WERI-Rb-1 (cell line): Measurements from ENCODE around the gene NAA38.
"Not testable (repeated sequence)": the region's sequence is repeated elsewhere in the genome, so short reads cannot be mapped to it uniquely, and the experiment has no call there.

Source experiments
- DNase-seq: peaks from one replicate; pipeline ENCODE4 v3.0.0-alpha.2; 2020
- H3K27ac ChIP-seq: fragments of 250-450 bp; sonication (Bioruptor Pico); 2 replicates; pipeline ENCODE4 v1.5.1; 2020; ENCODE audit warnings: mild to moderate bottlenecking, moderate library complexity
- H3K27me3 ChIP-seq: fragments of 250-450 bp; sonication (Bioruptor Pico); 2 replicates; pipeline ENCODE4 v1.5.1; 2021; ENCODE audit warnings: mild to moderate bottlenecking, low read depth, moderate library complexity; ENCODE audit not compliant: insufficient read depth, severe bottlenecking
- H3K36me3 ChIP-seq: fragments of 250-450 bp; sonication (Bioruptor Pico); 2 replicates; pipeline ENCODE4 v1.5.1; 2020; ENCODE audit warnings: mild to moderate bottlenecking, moderate library complexity
- H3K4me3 ChIP-seq: 2 replicates; pipeline ENCODE4 v1.5.1; 2011; ENCODE audit warnings: low read depth, mild to moderate bottlenecking, control low read depth, low read length
- H3K9me3 ChIP-seq: fragments of 250-450 bp; sonication (Bioruptor Pico); 2 replicates; pipeline ENCODE4 v1.5.1; 2021; ENCODE audit warnings: mild to moderate bottlenecking, moderate library complexity; ENCODE audit not compliant: severe bottlenecking
- CTCF ChIP-seq: IDR thresholded peaks from 2 replicates; pipeline ENCODE4 v1.5.1; 2011; ENCODE audit warnings: low read depth, mild to moderate bottlenecking, control low read depth, inconsistent platforms, low read length

NAA38 gene

DNA sequence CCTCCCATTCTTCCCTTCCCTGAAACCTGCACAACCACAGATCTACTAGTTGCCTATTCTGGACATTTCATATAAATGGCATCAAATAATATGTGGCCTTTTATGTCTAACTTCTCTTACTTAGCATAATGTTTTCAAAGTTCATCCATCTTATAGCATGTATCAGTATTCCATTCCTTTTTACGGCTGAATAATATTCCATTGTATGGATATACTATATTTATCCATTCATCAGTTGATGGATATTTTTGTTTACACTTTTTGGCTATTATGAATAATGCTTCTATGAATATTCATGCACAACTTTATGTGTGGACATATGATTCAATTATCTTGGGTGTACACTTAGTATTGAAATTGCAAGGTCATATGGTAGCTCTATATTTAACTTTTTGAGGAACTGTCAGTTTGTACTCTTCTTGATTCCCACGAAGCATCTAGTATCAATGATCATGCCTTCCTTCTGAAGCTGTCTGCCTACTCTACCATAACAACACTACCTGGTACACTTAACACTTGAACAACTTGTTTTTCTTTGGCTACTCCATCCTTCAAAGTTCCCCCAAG, 18.5 kb upstream of the NAA38 start:
- no peak overlapping the region for H3K27ac ChIP-seq
- DNase-seq, result no peak
- no peak for TF ChIP-seq CTCF
- peaks cover 54% of the 10 kb centered on the region for H3K36me3 ChIP-seq
- no peak overlapping the region for H3K4me3 ChIP-seq
- no peaks in the 10 kb centered on the region for H3K9me3 ChIP-seq
- no peaks in the 10 kb centered on the region for H3K27me3 ChIP-seq

DNA sequence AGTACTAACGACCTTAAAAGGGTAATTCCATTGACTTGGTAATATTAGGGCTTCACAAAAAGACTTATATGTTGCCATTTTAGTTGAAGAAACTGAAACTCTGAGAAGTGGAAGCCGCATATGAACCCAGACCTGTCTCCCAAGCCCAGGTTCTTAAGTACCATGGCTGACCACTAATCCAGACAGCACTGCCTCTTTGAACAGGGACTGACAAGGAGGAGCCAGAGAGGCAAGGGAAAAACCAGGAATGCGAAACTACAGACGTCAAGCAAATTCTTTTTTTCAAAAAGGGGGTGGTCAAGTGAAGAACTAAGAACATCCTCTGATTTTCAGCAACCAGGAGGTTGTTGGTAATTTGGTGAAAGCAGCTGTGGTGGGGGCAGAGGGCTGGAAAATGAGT, 15.7 kb upstream of the NAA38 start:
- H3K36me3 ChIP-seq, result peaks cover 40% of the 10 kb centered on the region
- TF ChIP-seq CTCF, result no peak
- no peaks in the 10 kb centered on the region for H3K27me3 ChIP-seq
- no peak overlapping the region for H3K27ac ChIP-seq
- DNase-seq, result no peak
- no peaks in the 10 kb centered on the region for H3K9me3 ChIP-seq
- no peak overlapping the region for H3K4me3 ChIP-seq

- H3K9me3 ChIP-seq, result no peaks in the 10 kb centered on the region
- no peak for DNase-seq
- H3K4me3 ChIP-seq, result no peak overlapping the region
- no peaks in the 10 kb centered on the region for H3K27me3 ChIP-seq
- H3K27ac ChIP-seq, result no peak overlapping the region
- no peak for TF ChIP-seq CTCF
- peaks cover 33% of the 10 kb centered on the region for H3K36me3 ChIP-seq
Measured at GRCh38 chr17:7867881-7868329, 10.5 kb upstream of the NAA38 start.

GRCh38 chr17:7864995-7865650, 7.8 kb upstream of the NAA38 start:
- no peak for TF ChIP-seq CTCF
- Histone ChIP-seq H3K27me3 (no peaks in the 10 kb centered on the region), H3K27ac (no peak overlapping the region), H3K4me3 (no peak overlapping the region), H3K36me3 (peaks cover 20% of the 10 kb centered on the region), H3K9me3 (no peaks in the 10 kb centered on the region)
- DNase-seq, result no peak

- H3K27me3 ChIP-seq, DNase-seq, H3K27ac ChIP-seq, H3K9me3 ChIP-seq, H3K4me3 ChIP-seq: not testable (repeated sequence)
- H3K36me3 ChIP-seq, result peaks cover 24% of the 10 kb centered on the region
Measured at GRCh38 chr17:7864384-7864783, 7.0 kb upstream of the NAA38 start.

DNA sequence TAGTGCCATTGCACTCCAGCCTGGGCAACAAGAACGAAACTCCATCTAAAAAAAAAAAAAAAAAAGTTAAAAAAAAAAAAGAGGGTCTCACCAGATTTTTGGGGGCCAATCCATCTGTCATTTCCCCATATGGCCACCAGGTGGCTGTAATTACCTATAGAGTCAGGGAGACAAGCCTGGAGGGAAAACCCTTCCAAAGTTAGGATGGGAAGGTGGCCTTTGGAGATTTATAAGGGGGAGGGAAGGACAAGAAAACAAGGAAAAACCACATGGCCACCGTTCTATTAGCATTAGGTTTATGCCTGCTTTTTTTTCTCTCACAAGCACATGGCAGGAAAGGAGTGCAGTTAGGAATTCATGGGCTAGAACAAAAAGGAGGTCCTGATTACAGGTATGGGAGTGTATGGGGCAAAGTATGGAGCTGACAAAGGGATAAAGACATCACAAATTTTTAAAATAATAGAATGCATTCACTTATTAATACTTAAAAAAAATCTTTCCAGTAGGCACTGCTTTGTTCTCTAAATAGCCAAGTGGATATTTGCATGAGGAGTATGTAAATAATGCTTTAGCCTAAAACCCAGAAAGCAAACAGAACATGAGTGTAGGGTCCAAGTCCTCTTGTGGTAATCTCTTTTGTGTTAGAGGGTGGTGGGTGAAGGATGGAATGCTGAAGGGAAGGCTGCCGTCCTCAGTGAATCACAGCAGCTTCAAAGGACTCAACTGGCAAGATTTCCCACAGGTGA, 5.5 kb upstream of the NAA38 start:
- TF ChIP-seq CTCF, result peak; percentile 56
- H3K36me3 ChIP-seq, result peaks cover 24% of the 10 kb centered on the region
- H3K4me3 ChIP-seq, result no peak overlapping the region
- no peak overlapping the region for H3K27ac ChIP-seq
- peak; percentile 53 for DNase-seq
- H3K9me3 ChIP-seq, result no peaks in the 10 kb centered on the region
- no peaks in the 10 kb centered on the region for H3K27me3 ChIP-seq
